GM19438 (cell line): ENCODE data around the gene BCL2.

ENCODE experiments used
- ATAC-seq: cut with Tn5 transposase; IDR thresholded peaks from one replicate; pipeline ENCODE4 v1.9.1; 2021; ENCODE audit warnings: low read depth; ENCODE audit not compliant: unreplicated experiment

Gene BCL2

DNA sequence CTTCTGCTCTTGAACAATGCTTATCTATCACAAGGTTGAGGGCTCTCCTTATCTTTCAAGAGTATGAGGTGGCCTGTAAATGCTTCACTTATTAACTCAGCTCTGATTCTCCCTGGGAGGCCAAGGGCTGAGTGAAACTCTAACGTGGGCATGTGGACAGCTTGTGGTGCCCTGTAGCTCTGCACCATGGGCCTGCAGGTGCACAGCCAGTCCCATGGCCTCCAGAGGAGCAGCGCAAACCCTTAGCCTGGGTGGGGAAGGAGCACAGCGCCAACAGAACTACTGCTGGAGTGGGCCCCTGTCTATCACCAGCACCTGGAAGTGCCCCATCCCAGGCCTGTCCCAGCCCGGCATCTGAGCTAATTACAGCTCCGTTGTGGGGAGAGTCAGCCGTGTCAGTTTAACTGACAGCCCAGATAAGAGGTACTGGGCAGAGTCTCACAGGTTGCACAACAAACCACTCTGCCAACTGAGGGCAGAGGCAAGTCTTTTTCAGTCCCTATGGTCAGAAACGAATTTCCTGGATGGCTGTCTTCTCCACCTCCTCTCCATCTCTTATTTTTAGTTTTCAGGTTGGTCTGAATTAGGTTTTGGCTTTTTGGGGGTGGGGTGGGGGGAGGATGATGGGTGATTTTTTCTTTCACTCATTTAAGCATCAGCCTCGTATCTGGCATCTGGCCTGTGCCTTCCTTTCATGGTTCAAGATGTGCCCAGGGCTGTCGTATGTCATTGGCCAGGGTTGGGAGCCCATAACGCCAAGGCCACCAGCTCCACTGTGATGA lies 219.5 kb downstream of the BCL2 start:
- peak; percentile 63 for ATAC-seq

DNA sequence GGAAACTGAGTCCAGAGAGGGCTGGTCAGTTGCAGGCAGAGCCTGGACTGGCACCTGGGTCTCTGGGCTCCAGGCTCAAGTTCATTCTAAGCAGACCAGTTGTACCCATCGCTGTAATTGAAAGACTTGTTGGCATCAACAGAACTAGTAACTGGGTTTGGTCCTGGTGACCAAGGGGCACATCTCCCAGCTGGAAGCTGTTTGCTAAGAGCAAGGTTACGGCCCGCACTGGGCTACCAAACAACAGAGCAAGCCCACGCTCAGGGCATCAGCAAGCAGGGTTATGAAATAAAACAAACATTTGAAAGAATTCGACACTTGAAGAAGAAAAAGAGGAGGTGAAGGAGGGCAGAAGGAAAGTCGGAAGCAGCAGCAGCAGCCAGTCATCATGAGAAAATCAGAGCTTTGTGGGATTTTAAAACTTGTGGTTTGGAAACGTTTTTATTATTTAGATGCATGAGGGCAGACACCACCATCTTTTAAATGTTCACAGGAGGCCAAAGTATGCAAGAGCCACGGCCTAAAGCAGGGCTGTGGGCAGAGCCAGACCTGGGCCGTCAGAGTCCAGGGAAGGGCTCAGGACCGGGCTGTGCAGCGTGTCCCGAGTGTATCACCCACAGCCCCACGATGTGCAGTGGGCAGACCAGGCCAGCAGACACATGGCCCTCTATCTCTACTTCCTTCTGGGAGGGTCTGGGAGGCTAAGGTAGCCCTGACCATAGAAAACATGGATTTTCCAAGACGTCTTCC lies 220.3 kb downstream of the BCL2 start:
- peak; percentile 4 for ATAC-seq

DNA sequence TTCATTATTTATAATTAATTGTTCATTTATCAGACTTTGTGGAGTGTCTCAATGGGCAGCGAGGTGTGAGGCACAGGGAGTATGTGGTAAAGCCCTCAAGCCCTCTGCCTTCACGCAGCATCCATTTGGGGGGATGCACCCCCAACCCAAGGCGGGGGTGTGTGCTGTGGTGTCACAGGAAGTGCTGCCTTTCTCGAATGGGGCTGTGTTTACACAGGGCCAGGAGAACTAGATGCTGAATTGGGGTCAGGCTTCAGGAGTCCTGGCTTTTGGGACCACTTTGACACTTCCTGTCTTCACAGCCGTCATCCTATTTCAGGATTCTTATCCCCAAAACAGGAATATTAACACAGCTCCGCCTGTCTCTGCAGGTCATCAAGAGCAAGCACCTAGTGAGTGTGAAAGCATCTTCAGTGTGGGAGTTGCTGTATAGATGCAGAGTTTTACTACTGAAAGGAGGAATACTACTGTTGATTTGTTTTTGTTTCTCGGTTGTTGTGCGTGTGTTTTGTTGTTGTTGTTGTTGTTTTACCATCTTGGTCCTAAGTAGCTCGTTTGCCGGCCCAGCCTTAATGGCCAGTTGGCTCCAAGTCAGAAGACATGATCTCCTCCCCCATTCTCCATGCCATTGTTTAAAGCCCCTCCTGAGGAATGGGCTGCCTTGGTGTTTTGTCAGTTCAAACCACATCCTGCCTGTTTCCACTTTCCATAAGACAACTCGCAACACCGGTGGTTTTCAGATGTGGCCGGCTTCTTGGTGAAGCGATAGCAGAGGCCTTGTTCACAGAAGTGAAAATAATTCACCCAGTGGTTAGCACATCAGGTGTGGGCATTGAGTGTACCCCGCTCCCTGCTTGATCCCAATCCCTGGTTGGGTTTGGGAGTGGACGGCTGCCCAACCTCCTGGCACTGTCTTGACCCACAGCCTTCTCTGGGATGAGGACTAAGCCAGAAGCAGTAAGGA lies 221.3 kb downstream of the BCL2 start:
- ATAC-seq, result peak; percentile 79

GRCh38 chr18:63097178-63097577 lies 222.4 kb downstream of the BCL2 start:
- ATAC-seq, result no peak

- no peak for ATAC-seq
Observed at GRCh38 chr18:63096327-63096874, 223.2 kb downstream of the BCL2 start.

GRCh38 chr18:63095768-63096167 lies 223.8 kb downstream of the BCL2 start:
- no peak for ATAC-seq

GRCh38 chr18:63091671-63092364 lies 227.8 kb downstream of the BCL2 start:
- no peak for ATAC-seq

GRCh38 chr18:63090334-63090733 lies 229.2 kb downstream of the BCL2 start:
- ATAC-seq, result no peak

GRCh38 chr18:63089041-63089440 lies 230.5 kb downstream of the BCL2 start:
- no peak for ATAC-seq

GRCh38 chr18:63088262-63088661 lies 231.3 kb downstream of the BCL2 start:
- no peak for ATAC-seq

DNA sequence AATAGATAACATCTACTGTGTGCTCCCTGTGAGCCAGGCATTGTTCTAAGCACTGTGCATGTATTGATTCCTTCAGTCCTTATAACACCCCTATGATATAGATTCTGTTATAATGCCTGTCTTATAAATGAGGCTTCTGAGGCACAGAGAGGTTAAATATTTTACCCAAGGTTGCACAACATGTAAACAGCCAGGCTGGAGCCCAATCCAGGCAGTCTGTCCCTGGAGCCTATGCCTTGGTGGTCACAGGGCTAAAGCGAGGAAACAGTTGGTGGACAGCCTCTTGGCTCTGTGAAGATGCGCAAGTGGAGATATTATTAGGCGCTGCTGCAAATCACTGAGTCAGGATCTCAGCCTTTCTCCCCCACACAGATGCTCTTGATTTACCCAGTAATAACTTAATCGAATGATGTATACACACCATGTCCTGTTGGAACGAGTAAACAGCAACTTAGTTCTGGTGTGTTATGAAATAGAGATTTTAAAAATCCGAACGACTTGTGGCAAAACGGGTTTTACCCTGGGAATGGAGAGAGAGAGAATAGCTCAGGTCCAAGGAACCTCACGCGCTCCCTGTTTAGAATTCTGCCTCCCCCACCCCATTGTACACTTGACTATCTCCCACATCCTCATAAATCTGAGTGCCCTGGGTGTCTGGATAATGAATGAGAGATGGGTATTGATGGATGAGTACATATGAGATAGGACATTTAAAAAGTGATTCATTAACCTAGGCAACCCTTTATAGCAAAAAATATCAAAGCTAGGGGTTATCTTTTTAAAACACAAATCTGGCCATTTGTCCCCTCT lies 231.9 kb downstream of the BCL2 start:
- ATAC-seq, result no peak

DNA sequence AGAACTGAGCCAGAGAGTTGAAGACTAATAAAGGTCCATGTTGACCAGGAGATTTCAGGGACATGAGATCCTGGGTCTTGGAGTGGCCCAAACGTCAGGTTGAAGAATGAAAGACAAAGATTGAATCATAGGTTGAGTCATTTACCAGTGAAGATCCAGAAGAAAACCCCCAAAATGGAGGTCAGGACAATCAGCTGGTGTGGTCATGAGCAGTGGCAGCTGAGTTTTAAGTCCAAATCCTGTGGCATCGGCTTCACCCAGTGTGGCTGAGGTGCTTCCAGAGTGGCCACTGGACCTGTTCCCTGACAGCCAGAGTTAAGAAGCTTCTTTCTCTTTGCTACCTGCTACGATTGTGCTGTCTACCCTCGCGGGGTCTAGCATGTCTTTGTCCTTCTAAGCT lies 234.0 kb downstream of the BCL2 start:
- no peak for ATAC-seq

DNA sequence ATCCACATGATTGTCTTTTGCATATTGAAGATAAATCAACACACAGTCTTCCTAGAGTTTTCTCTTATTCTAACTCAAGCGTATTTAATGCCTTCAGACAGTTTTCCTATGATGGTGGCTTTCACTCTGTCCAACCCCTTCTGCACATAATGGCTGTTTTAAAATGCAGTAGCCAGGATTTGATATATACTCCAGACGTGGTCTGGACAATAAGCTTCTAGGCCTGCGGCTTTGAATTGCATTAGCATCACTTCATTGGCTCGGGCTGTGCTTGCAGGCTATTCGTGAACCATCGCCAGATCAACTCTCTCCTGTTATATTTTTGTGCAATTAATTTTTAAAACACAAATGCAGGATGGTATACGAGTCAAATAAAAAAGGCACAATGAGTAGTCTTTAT lies 235.3 kb downstream of the BCL2 start:
- ATAC-seq, result no peak

GRCh38 chr18:63083555-63083954 lies 236.0 kb downstream of the BCL2 start:
- ATAC-seq, result no peak

GRCh38 chr18:63083020-63083531 lies 236.5 kb downstream of the BCL2 start:
- no peak for ATAC-seq

DNA sequence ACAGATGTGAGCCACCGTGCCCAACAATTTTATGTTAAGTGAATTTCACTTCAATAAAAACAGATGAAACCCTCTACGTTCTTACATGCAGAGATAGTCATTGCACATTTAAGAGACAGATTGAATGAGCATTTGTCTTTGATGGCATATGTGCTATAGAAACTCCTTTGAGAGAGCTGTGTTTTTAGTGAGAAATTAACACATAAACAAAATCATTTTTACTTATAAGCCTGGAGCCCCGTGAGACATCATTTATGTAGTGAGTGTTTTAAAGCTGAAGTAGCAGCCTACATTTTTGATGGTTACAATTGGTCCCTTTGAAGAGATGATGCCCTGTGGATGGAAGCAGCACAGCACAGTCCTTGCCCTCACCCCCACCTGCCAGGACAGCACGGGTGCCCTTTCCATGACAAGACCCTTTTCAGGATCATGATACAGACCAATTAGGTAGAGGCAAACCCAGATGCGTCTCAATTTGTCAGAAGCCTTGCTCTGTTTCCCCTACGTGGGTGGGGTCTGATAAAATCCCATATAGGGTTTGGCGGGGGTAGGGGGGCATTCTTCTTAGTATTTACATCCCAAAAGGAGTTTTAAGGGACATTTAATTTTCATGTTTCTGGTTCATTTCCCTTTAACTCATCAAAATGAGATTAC lies 237.1 kb downstream of the BCL2 start:
- no peak for ATAC-seq

GRCh38 chr18:63079114-63079513 lies 240.5 kb downstream of the BCL2 start:
- ATAC-seq, result no peak

DNA sequence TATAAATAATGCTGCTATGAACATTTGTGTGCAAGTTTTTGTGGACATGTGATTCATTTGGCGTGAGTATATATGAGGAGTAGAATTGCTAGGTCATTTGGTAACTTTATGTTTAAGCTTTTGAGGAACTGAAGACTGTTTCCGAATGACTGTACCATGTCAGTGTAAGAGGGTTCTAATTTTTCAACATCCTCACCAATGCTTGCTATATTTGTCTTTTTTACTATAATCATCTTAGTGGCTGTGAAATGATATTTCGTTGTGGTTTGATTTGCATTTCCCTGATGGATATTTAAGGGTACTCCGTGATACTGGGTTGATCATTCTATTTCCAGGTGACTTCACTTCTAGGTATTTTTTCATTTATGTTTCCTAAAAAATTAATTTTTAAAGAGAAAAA lies 241.1 kb downstream of the BCL2 start:
- peak; percentile 82 for ATAC-seq
